ENCODE data around the gene SLC25A30.

SLC25A30 gene

DNA sequence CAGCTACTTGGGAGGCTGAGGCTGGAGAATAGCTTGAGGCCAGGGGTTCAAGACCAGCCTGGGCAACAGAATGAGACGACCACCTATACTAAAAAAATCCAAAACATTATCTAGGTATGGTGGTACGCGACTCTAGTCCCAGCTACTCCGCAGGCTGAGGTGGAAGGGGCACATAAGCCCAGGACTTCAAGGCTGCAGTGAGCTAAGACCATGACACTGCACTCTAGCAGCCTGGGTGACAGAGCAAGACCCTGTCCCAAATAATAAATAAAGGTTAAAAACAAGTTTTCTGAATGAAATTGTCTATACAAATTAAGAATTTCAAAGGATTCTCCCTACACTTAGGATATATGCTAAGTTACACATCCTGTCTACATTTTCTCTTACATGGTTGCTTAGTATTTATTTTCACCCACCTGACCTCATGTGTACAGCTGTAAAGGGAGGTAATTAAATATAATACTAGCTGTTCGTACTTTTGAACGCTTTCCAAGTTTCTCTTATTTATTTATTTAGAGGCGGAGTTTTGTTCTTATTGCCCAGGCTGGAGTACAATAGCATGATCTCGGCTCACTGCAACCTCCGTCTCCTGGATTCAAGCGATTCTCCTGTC, 1.6 kb downstream of the SLC25A30 start:
- Histone ChIP-seq H3K36me3 (no peaks in the 10 kb centered on the region), H3K4me3 (ENCODE audit: low read depth, low read length) (no peak overlapping the region), H3K27me3 (ENCODE audit: insufficient read depth, low read depth, severe bottlenecking) (no peaks in the 10 kb centered on the region), H3K27ac (no peak overlapping the region), H3K9me3 (ENCODE audit: severe bottlenecking) (no peaks in the 10 kb centered on the region)
- DNase-seq = no peak
- TF ChIP-seq, protein P1, sequence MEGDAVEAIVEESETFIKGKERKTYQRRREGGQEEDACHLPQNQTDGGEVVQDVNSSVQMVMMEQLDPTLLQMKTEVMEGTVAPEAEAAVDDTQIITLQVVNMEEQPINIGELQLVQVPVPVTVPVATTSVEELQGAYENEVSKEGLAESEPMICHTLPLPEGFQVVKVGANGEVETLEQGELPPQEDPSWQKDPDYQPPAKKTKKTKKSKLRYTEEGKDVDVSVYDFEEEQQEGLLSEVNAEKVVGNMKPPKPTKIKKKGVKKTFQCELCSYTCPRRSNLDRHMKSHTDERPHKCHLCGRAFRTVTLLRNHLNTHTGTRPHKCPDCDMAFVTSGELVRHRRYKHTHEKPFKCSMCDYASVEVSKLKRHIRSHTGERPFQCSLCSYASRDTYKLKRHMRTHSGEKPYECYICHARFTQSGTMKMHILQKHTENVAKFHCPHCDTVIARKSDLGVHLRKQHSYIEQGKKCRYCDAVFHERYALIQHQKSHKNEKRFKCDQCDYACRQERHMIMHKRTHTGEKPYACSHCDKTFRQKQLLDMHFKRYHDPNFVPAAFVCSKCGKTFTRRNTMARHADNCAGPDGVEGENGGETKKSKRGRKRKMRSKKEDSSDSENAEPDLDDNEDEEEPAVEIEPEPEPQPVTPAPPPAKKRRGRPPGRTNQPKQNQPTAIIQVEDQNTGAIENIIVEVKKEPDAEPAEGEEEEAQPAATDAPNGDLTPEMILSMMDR (IDR thresholded peaks at IDR 0.05; ENCODE audit: low read depth, low read length) = no peak

DNA sequence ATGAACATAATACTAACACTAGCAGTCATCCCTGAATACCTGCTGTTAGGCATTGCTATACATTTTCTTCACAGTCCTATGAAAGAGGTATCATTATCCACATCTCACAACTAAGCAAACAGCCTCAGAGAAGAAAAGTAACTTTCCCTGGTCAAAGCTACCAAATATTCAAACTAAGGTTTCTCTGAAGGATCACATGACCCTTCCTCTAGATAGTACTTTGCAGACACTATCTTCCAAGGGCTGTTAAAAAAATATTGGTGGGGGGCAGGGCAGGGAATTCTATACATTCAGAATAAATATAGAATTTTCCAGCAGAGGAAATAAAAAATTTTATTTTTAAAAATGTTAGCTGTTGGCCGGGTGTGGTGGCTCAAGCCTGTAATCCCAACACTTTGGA, 3.1 kb downstream of the SLC25A30 start:
- TF ChIP-seq, protein P1 (IDR thresholded peaks at IDR 0.05; ENCODE audit: low read depth, low read length) = no peak
- no peaks in the 10 kb centered on the region for H3K27me3 ChIP-seq (ENCODE audit: insufficient read depth, low read depth, severe bottlenecking)
- H3K36me3 ChIP-seq = no peaks in the 10 kb centered on the region
- no peak for DNase-seq
- 0 out of 2 replicates have a peak overlapping the region, but pooled peaks have one; percentile 18 for H3K27ac ChIP-seq
- no peaks in the 10 kb centered on the region for H3K9me3 ChIP-seq (ENCODE audit: severe bottlenecking)
- H3K4me3 ChIP-seq (ENCODE audit: low read depth, low read length) = no peak overlapping the region

DNA sequence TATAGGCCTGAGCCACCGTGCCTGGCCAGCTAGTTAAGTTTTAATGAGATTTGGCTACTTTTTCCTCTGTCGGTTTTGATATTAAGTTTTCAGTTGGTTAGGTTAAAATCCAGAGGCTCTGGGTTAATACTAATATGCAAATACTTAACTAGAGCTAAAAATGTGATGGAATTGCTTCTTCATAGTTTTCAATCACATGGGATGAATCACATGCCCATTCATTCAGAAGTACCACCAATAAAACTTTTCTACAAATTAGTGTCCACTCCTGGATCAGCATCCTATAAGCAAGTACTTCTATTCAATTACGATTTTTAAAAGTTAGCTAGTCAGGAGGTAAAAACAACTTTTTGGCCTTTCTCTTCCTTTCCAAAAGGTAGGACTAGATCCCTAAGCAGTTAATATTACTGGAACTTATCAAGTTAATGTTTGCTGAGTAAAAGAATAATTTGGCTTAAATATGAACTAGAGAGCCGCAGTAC, 4.3 kb downstream of the SLC25A30 start:
- DNase-seq = no peak
- Histone ChIP-seq H3K36me3 (no peaks in the 10 kb centered on the region), H3K27me3 (ENCODE audit: insufficient read depth, low read depth, severe bottlenecking) (no peaks in the 10 kb centered on the region), H3K9me3 (ENCODE audit: severe bottlenecking) (no peaks in the 10 kb centered on the region), H3K27ac (no peak overlapping the region), H3K4me3 (ENCODE audit: low read depth, low read length) (no peak overlapping the region)
- TF ChIP-seq, protein P1 (IDR thresholded peaks at IDR 0.05; ENCODE audit: low read depth, low read length) = no peak

DNA sequence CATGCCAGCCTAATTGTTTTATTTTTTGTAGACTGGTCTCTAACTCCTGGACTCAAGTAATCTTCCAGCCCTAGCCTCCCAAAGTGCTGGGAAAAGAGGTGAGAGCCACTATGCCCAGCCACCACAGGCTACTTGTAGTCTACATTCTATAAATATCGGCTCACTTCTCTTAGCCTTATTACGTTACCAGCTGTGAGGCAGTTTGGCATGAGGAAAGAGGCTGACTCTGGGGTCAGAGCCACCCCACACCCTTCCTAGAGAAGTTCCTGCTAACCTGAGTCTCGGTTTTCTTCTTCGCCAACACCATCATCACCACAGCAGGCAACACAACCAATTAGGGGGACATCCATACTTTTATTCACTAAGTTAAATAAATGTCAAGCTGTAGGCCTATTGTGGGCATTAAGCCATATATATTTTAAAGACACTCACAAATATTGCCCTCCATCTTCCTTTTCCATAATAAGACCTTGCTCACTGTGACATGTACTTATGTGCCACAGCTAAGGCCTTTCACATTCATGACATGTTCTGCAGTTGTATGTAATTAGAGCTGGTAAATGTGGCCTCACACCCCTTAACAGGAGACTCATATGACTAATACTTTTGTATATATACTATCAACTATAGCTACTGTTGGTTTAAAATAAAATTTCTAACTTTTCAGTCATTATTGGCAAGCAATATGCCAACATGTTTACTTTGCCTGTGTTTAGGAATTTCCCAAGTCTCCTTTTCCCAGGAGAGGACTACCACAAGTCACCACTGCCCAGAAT, 5.7 kb downstream of the SLC25A30 start:
- Histone ChIP-seq H3K36me3 (no peaks in the 10 kb centered on the region), H3K4me3 (ENCODE audit: low read depth, low read length) (no peak overlapping the region), H3K27me3 (ENCODE audit: insufficient read depth, low read depth, severe bottlenecking) (no peaks in the 10 kb centered on the region), H3K9me3 (ENCODE audit: severe bottlenecking) (no peaks in the 10 kb centered on the region), H3K27ac (no peak overlapping the region)
- TF ChIP-seq, protein P1 (IDR thresholded peaks at IDR 0.05; ENCODE audit: low read depth, low read length) = no peak
- DNase-seq = no peak

DNA sequence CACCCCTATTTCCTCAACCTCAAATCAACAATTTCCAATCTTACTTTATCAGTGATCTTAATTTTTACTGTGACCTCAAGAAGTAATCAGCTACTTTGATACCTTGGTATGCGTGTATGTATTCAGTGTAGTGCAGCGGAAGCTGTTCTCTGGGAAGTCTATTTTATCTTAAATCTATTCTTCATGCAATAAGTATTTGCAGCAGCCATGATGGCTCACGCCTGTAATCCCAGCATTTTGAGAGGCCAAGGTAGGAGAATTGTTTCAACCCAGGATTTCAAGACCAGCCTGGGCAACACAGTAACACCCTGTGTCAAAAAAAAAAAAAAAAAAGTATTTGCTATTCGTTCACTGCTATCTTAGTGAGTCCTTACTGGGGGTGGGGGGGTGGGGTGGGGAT, 6.5 kb downstream of the SLC25A30 start:
- H3K27ac ChIP-seq = no peak overlapping the region
- no peak overlapping the region for H3K4me3 ChIP-seq (ENCODE audit: low read depth, low read length)
- TF ChIP-seq, protein P1 (IDR thresholded peaks at IDR 0.05; ENCODE audit: low read depth, low read length) = no peak
- no peaks in the 10 kb centered on the region for H3K27me3 ChIP-seq (ENCODE audit: insufficient read depth, low read depth, severe bottlenecking)
- DNase-seq = no peak
- H3K9me3 ChIP-seq (ENCODE audit: severe bottlenecking) = no peaks in the 10 kb centered on the region
- H3K36me3 ChIP-seq = no peaks in the 10 kb centered on the region
